H1 (cell line): ENCODE data around the gene NRM. TPM values are rescaled to one million over a fixed set of nuclear protein-coding genes. Genes with fewer than 3 reads are reported as not detected.

ENCODE experiments used
- ASH2L ChIP-seq: fragments of 200-600, 300-600 bp; sonication (generic); IDR thresholded peaks from one replicate; pipeline ENCODE4 v1.7.1; 2017; ENCODE audit warnings: low read length
- ATF3 ChIP-seq: IDR thresholded peaks from 2 replicates; pipeline ENCODE4 v1.6.1; 2011; ENCODE audit warnings: low read depth, mild to moderate bottlenecking, low read length; ENCODE audit not compliant: insufficient read depth
- BCL11A ChIP-seq, 2 experiments: IDR thresholded peaks; one replicate each; pipeline ENCODE4 v1.6.1; 2011; ENCODE audit warnings: low read depth in 2 of 2, low read length in 2 of 2, mild to moderate bottlenecking in 2 of 2
- CBX8 ChIP-seq: fragments of 300-800, 300-1000 bp; sonication (generic); IDR thresholded peaks from 2 replicates; pipeline ENCODE4 v1.7.1; 2016; ENCODE audit warnings: low read depth, low read length, borderline replicate concordance
- CREB1 ChIP-seq: IDR thresholded peaks from 2 replicates; pipeline ENCODE4 v1.6.1; 2012; ENCODE audit warnings: inconsistent platforms
- EP300 ChIP-seq, 2 experiments: IDR thresholded peaks; 1 replicate in 1 of 2; 2 replicates in 1 of 2; pipeline ENCODE4 v1.6.1; 2011 to 2012; ENCODE audit warnings: low read depth in 2 of 2, low read length in 2 of 2, mild to moderate bottlenecking in 2 of 2, borderline replicate concordance in 1 of 2, inconsistent platforms in 1 of 2, moderate library complexity in 1 of 2
- EZH2 ChIP-seq: fragments of 200-600 bp; sonication (generic); IDR thresholded peaks from 2 replicates; pipeline ENCODE4 v1.7.1; 2012; ENCODE audit warnings: low read depth, mild to moderate bottlenecking, moderate library complexity, low read length, inconsistent platforms; ENCODE audit not compliant: severe bottlenecking
- KDM4A ChIP-seq: IDR thresholded peaks from one replicate; pipeline ENCODE4 v1.7.1; 2012; ENCODE audit warnings: low read depth, mild to moderate bottlenecking, moderate library complexity, low read length, inconsistent platforms; ENCODE audit not compliant: severe bottlenecking
- PHF8 ChIP-seq: fragments of 200-600 bp; sonication (generic); conservative IDR thresholded peaks from 2 replicates; pipeline ENCODE4 v1.7.1; 2012; ENCODE audit warnings: low read depth, mild to moderate bottlenecking, inconsistent platforms, low read length, moderate library complexity
- POLR2A ChIP-seq, 2 experiments: IDR thresholded peaks; 1 replicate in 1 of 2; 2 replicates in 1 of 2; pipeline ENCODE4 v1.6.1; 2011; ENCODE audit warnings: low read depth in 2 of 2, low read length in 2 of 2, mild to moderate bottlenecking in 2 of 2; ENCODE audit errors: control extremely low read depth in 1 of 2
- POU5F1 ChIP-seq: IDR thresholded peaks from 2 replicates; pipeline ENCODE4 v1.6.1; 2011; ENCODE audit warnings: low read depth, mild to moderate bottlenecking, low read length, moderate library complexity
- RAD21 ChIP-seq, 2 experiments: IDR thresholded peaks in 1 of 2; conservative IDR thresholded peaks in 1 of 2; 2 replicates each; pipeline ENCODE4 v1.6.1; 2011; ENCODE audit warnings: low read depth in 2 of 2, low read length in 2 of 2, improper control_type of control experiment in 1 of 2, inconsistent platforms in 1 of 2, mild to moderate bottlenecking in 1 of 2, moderate library complexity in 1 of 2
- RFX5 ChIP-seq: IDR thresholded peaks from 2 replicates; pipeline ENCODE4 v1.6.1; 2011; ENCODE audit warnings: low read depth, low read length, improper control_type of control experiment, borderline replicate concordance
- SAP30 ChIP-seq: fragments of 300-600 bp; sonication (generic); IDR thresholded peaks from 2 replicates; pipeline ENCODE4 v1.7.1; 2012; ENCODE audit warnings: low read length, moderate library complexity, mild to moderate bottlenecking, inconsistent platforms; ENCODE audit not compliant: insufficient read depth, insufficient replicate concordance
- SIN3A ChIP-seq, 2 experiments: IDR thresholded peaks in 1 of 2; conservative IDR thresholded peaks in 1 of 2; 2 replicates each; pipeline ENCODE4 v1.6.1; 2011 to 2012; ENCODE audit warnings: low read length in 2 of 2, improper control_type of control experiment in 1 of 2, low read depth in 1 of 2, mild to moderate bottlenecking in 1 of 2
- SP4 ChIP-seq: IDR thresholded peaks from 2 replicates; pipeline ENCODE4 v1.6.1; 2012; ENCODE audit warnings: low read length, inconsistent platforms
- TCF12 ChIP-seq: IDR thresholded peaks from 2 replicates; pipeline ENCODE4 v1.6.1; 2011; ENCODE audit warnings: low read depth, mild to moderate bottlenecking, low read length
- TEAD4 ChIP-seq: IDR thresholded peaks from 2 replicates; pipeline ENCODE4 v1.6.1; 2012; ENCODE audit warnings: low read depth, low read length, inconsistent platforms, mixed read lengths
- ZNF274 ChIP-seq: IDR thresholded peaks from 2 replicates; pipeline ENCODE4 v1.7.0; 2012; ENCODE audit warnings: low read length, borderline replicate concordance; ENCODE audit errors: extremely low read depth
- polyA plus RNA-seq, 7 experiments: library from polyadenylated mRNA; depleted of rRNA in 3 of 7; stranded (reverse) in 5 of 7; unstranded in 2 of 7; fragments of >200 nt in 5 of 7; fragments of 200-250 nt in 2 of 7; gene quantifications; 1 replicate in 5 of 7; 2 replicates in 1 of 7; 4 replicates in 1 of 7; pipeline versions ENCODE4 v1.2.1 to v1.2.3, GENCODE V29; 2011 to 2013; ENCODE audit warnings: missing spikeins in 2 of 7, mixed read lengths in 2 of 7
- total RNA-seq: library from RNA; stranded (reverse); fragmentation: NEBNext Ultra II Directional; extraction: Animal tissue kit (Norgen Biotek cat#: 25700); gene quantifications from 2 replicates; pipeline ENCODE4 v1.2.1, GENCODE V29; 2021

Gene NRM
- total and polyA plus RNA-seq, 2 of the 8 experiments (the other 6 are each of a cell fraction or from before 2014, with no cell fraction given) = 27.3 to 50.4 TPM

- peak; percentile 72 for TF ChIP-seq CREB1
- TF ChIP-seq SAP30 = peak; percentile 30
- TF ChIP-seq TEAD4 = 0 out of 2 replicates have a peak, but pooled peaks have one; percentile 67
- no peak for TF ChIP-seq ZNF274
- no peak for TF ChIP-seq ASH2L
- TF ChIP-seq POLR2A (IDR thresholded peaks at IDR 0.05; ENCODE audit: control extremely low read depth in 1 of 2, low read depth in 2 of 2, low read length in 2 of 2) = peak in 1 of 2 experiments; percentile 81; a peak in 2 of 3 replicates
- no peak for TF ChIP-seq BCL11A (IDR thresholded peaks at IDR 0.05; ENCODE audit: low read depth in 2 of 2, low read length in 2 of 2)
- TF ChIP-seq EP300 (IDR thresholded peaks at IDR 0.05; ENCODE audit: borderline replicate concordance in 1 of 2, low read depth in 2 of 2, low read length in 2 of 2) = 0 out of 3 replicates have a peak, but pooled peaks of 1 of the 2 experiments have one; percentile 28
- TF ChIP-seq CBX8 = no peak
- no peak for TF ChIP-seq RFX5
- TF ChIP-seq SIN3A (conservative IDR thresholded peaks at IDR 0.05 in 1 of 2, IDR thresholded peaks at IDR 0.05 in 1 of 2; ENCODE audit: low read depth in 1 of 2, low read length in 2 of 2) = 0 out of 4 replicates have a peak, but pooled peaks of 1 of the 2 experiments have one; percentile 61
- TF ChIP-seq SP4 = no peak
- peak; percentile 90 for TF ChIP-seq ATF3
- TF ChIP-seq RAD21 (IDR thresholded peaks at IDR 0.05 in 1 of 2, conservative IDR thresholded peaks at IDR 0.05 in 1 of 2; ENCODE audit: low read depth in 2 of 2, low read length in 2 of 2) = no peak
- no peak for TF ChIP-seq TCF12
- TF ChIP-seq KDM4A = peak; percentile 33
- no peak for TF ChIP-seq EZH2
- no peak for TF ChIP-seq POU5F1
- peak; percentile 10 for TF ChIP-seq PHF8
Observed at GRCh38 chr6:30721198-30722024, 30.6 kb upstream of the NRM start (continued).
